Measurements from ENCODE around the gene MAU2.
"Not testable (repeated sequence)": the region's sequence is repeated elsewhere in the genome, so short reads cannot be mapped to it uniquely, and the experiment has no call there.

MAU2 gene

GRCh38 chr19:19348266-19348665 lies 27.6 kb downstream of the MAU2 start:
- no peak for DNase-seq

GRCh38 chr19:19349365-19349764 lies 28.7 kb downstream of the MAU2 start:
- DNase-seq: no peak

GRCh38 chr19:19350756-19351155 lies 30.1 kb downstream of the MAU2 start:
- not testable (repeated sequence) for DNase-seq

- DNase-seq: no peak
Observed at GRCh38 chr19:19352823-19353222, 32.2 kb downstream of the MAU2 start.

GRCh38 chr19:19354007-19354406 lies 33.4 kb downstream of the MAU2 start:
- DNase-seq: no peak

GRCh38 chr19:19354932-19355331 lies 34.3 kb downstream of the MAU2 start:
- no peak for DNase-seq

- no peak for DNase-seq
Observed at GRCh38 chr19:19355606-19356139, 35.0 kb downstream of the MAU2 start.

- DNase-seq: no peak
Observed at GRCh38 chr19:19356500-19356899, 35.9 kb downstream of the MAU2 start.

- DNase-seq: no peak
Observed at GRCh38 chr19:19356901-19357566, 36.4 kb downstream of the MAU2 start.

- peak; percentile 87 to 88 for DNase-seq
Observed at GRCh38 chr19:19361075-19361594, 40.5 kb downstream of the MAU2 start.

- no peak for DNase-seq
Observed at GRCh38 chr19:19362075-19362474, 41.4 kb downstream of the MAU2 start.

- DNase-seq: peak; percentile 81 to 85
Observed at GRCh38 chr19:19366434-19367396, 46.1 kb downstream of the MAU2 start.

- no peak for DNase-seq
Observed at GRCh38 chr19:19368087-19368486, 47.5 kb downstream of the MAU2 start.

GRCh38 chr19:19371059-19371458 lies 50.4 kb downstream of the MAU2 start:
- no peak for DNase-seq

- DNase-seq: peak; percentile 34 to 52
Observed at GRCh38 chr19:19372656-19373416, 52.2 kb downstream of the MAU2 start.

- DNase-seq: no peak
Observed at GRCh38 chr19:19379527-19379926, 58.9 kb downstream of the MAU2 start.

- DNase-seq: not testable (repeated sequence)
Observed at GRCh38 chr19:19380316-19380715, 59.7 kb downstream of the MAU2 start.

- DNase-seq: no peak
Observed at GRCh38 chr19:19381007-19381926, 60.6 kb downstream of the MAU2 start.

- DNase-seq: no peak
Observed at GRCh38 chr19:19382118-19382517, 61.5 kb downstream of the MAU2 start.

- no peak for DNase-seq
Observed at GRCh38 chr19:19384486-19384885, 63.9 kb downstream of the MAU2 start.

- DNase-seq: peak; percentile 100
Observed at GRCh38 chr19:19385131-19385895, 64.7 kb downstream of the MAU2 start.
